Ishikawa (cell line): ENCODE measurements around the gene CTNNA3.

ENCODE experiments used
- EP300 ChIP-seq: IDR thresholded peaks from 2 replicates; pipeline ENCODE4 v1.6.1; 2012; ENCODE audit warnings: borderline replicate concordance
- NFIC ChIP-seq: IDR thresholded peaks from 2 replicates; pipeline ENCODE4 v1.6.1; 2012
- ZBTB7A ChIP-seq: IDR thresholded peaks from 2 replicates; pipeline ENCODE4 v1.6.1; 2012; ENCODE audit warnings: low read depth

DNA sequence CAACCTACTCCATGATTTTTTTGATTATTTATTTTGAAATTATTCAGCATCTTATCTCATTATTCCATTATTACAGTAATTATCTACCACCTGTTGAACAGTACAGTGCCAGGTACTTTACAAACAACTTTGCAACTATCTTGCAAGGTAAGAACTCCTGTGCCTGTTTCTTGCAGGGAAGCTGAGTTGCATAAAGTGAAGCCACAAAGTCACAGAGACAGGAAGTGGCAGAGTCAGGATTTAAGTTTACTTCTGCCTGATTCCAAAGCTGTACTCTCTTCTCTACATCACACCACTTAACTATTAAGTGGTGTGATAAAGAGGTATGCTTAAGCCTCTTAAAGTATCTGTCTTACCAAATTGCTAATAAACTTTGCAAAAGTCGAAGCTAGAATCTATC lies 690.0 kb downstream of the CTNNA3 start:
- TF ChIP-seq EP300 (no peak), ZBTB7A (no peak), NFIC (no peak)
